HFFc6 (cell line): Measurements from ENCODE around the gene HLA-B. TPM values are rescaled to one million over a fixed set of nuclear protein-coding genes. Genes with fewer than 3 reads are reported as not detected.
A peak's percentile ranks its signal among the peaks of the same experiment; 100 is the strongest.
"Not testable (repeated sequence)": the region's sequence is repeated elsewhere in the genome, so short reads cannot be mapped to it uniquely, and the experiment has no call there.

ENCODE experiments used
- DNase-seq: peaks from one replicate; pipeline ENCODE4 v3.0.0-alpha.2; 2018
- H3K27ac Mint-ChIP-seq: 2 replicates; pipeline ENCODE4 v1.8.0; 2020; ENCODE audit warnings: mild to moderate bottlenecking, mixed read lengths
- H3K27me3 Mint-ChIP-seq: 2 replicates; pipeline ENCODE4 v1.8.0; 2021; ENCODE audit warnings: mild to moderate bottlenecking, moderate library complexity, mixed read lengths; ENCODE audit not compliant: insufficient read depth
- H3K36me3 Mint-ChIP-seq: 2 replicates; pipeline ENCODE4 v1.8.0; 2021; ENCODE audit warnings: low read depth, mixed read lengths
- H3K4me1 Mint-ChIP-seq: 2 replicates; pipeline ENCODE4 v1.8.0; 2020; ENCODE audit warnings: low read depth, mixed read lengths
- H3K4me3 Mint-ChIP-seq: 2 replicates; pipeline ENCODE4 v1.8.0; 2020; ENCODE audit warnings: mild to moderate bottlenecking, moderate library complexity, mixed read lengths
- H3K9me3 Mint-ChIP-seq: 2 replicates; pipeline ENCODE4 v1.8.0; 2020; ENCODE audit warnings: mild to moderate bottlenecking, mixed read lengths
- long read RNA-seq: library from polyadenylated mRNA; unstranded; transcript quantifications from one replicate; pipeline ENCODE4 v2.0.0, GENCODE V29; 2019
- total RNA-seq, 6 experiments: library from RNA; stranded (reverse); fragmentation: NEBNext Ultra II Directional; extraction: Animal tissue kit (Norgen Biotek cat#: 25700); gene quantifications; 2 replicates in 1 of 6; 3 replicates in 5 of 6; pipeline ENCODE4 v1.2.3, GENCODE V29; 2021
- TF ChIP-seq, protein P1 (sequence below): fragments of 200-600 bp; sonication (generic); IDR thresholded peaks from 2 replicates; pipeline ENCODE4 v1.5.0; 2021; ENCODE audit warnings: antibody characterized with exemption, mild to moderate bottlenecking

The HLA-B gene
- total RNA-seq = 100 to 1,000 TPM in 4 of 6 experiments, 10 to 100 TPM in 2; 74.1 to 178 (median 162) TPM
- long read RNA-seq, transcript HLA-B-249 (8 exons, 1,547 nt) = major isoform, 33 of 39 reads
- long read RNA-seq, partial matches to known transcripts = 2 of 39 reads
- long read RNA-seq, other reads (novel, unspliced or antisense) = 4 of 39 reads

DNA sequence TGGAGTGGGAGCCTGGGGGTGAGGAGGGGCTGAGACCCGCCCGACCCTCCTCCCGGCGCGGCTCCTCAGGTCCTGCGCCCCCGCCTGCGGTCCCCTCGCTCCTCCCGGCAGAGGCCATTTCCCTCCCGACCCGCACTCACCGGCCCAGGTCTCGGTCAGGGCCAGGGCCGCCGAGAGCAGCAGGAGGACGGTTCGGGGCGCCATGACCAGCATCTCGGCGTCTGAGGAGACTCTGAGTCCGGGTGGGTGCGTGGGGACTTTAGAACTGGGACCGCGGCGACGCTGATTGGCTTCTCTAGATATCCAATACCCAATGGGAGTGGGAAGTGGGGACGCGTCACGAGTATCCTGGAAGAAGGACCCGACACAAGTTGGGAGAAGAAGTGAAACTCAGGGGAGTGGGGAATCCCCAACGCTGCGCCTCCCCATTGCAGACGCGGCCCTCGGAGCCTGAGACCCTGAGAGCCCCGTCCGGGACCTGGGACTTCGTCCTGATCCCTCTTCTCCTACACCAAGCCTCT, at the start of gene HLA-B:
TSS of gene HLA-B (minus strand) at position 234 of the 521 bp plus-strand sequence. CDS start at position 213, 21 bp downstream.
- Mint-ChIP-seq H3K27ac (peak within 1 kb of the TSS; percentile 51; the same call in 1 of the 2 replicates), H3K36me3 (no peaks in the 10 kb centered on the region), H3K4me1 (peaks cover 6% of the 10 kb centered on the region; the same call in 1 of the 2 replicates), H3K4me3 (peak within 1 kb of the TSS; percentile 80), H3K9me3 (0 out of 2 replicates have a peak, but pooled peaks cover 4% of the 10 kb centered on the region), H3K27me3 (peaks cover 31% of the 10 kb centered on the region)
- DNase-seq = peak; percentile 23
- TF ChIP-seq, protein P1, sequence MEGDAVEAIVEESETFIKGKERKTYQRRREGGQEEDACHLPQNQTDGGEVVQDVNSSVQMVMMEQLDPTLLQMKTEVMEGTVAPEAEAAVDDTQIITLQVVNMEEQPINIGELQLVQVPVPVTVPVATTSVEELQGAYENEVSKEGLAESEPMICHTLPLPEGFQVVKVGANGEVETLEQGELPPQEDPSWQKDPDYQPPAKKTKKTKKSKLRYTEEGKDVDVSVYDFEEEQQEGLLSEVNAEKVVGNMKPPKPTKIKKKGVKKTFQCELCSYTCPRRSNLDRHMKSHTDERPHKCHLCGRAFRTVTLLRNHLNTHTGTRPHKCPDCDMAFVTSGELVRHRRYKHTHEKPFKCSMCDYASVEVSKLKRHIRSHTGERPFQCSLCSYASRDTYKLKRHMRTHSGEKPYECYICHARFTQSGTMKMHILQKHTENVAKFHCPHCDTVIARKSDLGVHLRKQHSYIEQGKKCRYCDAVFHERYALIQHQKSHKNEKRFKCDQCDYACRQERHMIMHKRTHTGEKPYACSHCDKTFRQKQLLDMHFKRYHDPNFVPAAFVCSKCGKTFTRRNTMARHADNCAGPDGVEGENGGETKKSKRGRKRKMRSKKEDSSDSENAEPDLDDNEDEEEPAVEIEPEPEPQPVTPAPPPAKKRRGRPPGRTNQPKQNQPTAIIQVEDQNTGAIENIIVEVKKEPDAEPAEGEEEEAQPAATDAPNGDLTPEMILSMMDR = no peak

DNA sequence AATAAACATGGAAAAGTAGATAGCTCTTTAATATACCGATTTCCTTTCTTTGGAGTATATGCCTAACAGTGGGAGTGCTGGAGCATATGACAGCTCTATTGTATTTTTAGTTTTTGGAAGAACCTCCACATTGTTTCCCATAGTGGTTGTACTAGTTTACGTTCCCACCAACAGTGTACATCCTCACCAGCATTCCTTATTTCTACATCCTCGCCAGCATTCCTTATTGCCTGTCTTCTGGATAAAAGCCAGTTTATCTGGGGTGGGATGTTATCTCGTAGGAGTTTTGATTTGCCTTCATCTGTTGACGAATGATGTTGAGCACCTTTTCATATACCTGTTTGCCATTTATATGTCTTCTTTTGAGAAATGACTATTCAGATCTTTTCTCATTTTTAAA, 49.0 kb upstream of the HLA-B start:
- TF ChIP-seq, protein P1 = no peak
- Mint-ChIP-seq H3K4me3 (peak overlapping the region; percentile 68; the same call in 1 of the 2 replicates), H3K27ac (no peak overlapping the region), H3K27me3 (peaks cover 2% of the 10 kb centered on the region), H3K9me3 (no peaks in the 10 kb centered on the region), H3K36me3 (peaks cover 10% of the 10 kb centered on the region; the same call in 1 of the 2 replicates), H3K4me1 (peaks cover 78% of the 10 kb centered on the region)
- DNase-seq = no peak

DNA sequence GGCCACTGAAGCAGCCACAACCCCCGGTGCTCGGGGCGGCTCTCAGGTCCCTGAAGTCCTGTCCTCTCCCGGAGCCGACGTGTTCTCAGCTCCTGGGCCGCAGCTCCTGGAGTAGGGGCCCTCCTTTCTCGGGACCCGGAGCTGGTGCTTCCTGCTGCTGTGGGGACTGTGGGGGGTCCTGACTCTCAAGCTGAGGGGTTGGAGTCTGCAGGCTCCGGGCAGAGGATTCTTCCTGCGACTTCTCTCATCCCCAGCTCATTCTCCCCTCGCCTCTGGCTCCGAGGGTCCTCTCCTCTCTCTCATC, 47.0 kb upstream of the HLA-B start:
- H3K27me3 Mint-ChIP-seq, H3K36me3 Mint-ChIP-seq, DNase-seq, H3K9me3 Mint-ChIP-seq: not testable (repeated sequence)
- H3K4me3 Mint-ChIP-seq = peak overlapping the region; percentile 89
- H3K27ac Mint-ChIP-seq = peak overlapping the region; percentile 77
- peaks cover 70% of the 10 kb centered on the region for H3K4me1 Mint-ChIP-seq

DNA sequence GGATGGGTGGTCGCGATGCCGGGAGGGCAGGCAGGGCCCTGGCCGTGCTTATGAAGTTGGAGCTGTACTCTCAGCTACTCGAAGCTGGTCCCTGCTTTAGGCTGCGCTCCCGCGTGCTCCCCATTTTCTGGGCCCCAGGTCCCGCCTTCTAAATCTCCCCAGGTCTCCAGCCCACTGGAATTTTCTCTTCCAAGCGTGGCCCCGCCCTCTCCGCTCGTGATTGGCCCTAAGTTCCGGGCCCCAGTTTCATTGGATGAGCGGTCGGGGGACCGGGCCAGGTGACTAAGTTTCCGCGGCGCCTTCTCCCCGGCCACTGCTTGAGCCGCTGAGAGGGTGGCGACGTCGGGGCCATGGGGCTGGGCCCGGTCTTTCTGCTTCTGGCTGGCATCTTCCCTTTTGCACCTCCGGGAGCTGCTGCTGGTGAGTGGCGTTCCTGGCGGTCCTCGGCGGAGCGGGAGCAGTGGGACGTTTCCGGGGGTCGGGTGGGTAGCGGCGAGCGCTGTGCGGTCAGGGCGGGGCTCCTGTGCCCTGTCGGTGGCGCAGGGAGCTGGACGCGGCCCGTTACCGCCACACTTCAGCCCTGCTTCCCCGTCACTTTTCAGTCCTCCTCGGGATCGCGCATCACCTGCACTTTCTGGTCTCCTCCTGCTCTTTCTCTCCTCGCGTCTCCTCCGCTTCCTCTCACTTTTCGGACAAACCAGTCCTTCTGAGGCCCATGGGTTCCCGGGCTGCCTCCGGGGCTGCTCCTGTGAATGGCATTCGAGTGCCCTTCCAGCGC, 46.5 kb upstream of the HLA-B start, which contains the start of gene MICA:
TSS of gene MICA (plus strand) at position 313 of the 778 bp plus-strand sequence. CDS start at position 351, 38 bp downstream.
- Mint-ChIP-seq H3K9me3 (no peaks in the 10 kb centered on the region), H3K36me3 (peaks cover 10% of the 10 kb centered on the region; the same call in 1 of the 2 replicates), H3K4me1 (peaks cover 70% of the 10 kb centered on the region), H3K27ac (peak within 1 kb of the TSS; percentile 77), H3K27me3 (peaks cover 2% of the 10 kb centered on the region), H3K4me3 (peak within 1 kb of the TSS; percentile 89)
- peak; percentile 88 for DNase-seq
- TF ChIP-seq, protein P1 = no peak; the same call in 1 of the 2 replicates

DNA sequence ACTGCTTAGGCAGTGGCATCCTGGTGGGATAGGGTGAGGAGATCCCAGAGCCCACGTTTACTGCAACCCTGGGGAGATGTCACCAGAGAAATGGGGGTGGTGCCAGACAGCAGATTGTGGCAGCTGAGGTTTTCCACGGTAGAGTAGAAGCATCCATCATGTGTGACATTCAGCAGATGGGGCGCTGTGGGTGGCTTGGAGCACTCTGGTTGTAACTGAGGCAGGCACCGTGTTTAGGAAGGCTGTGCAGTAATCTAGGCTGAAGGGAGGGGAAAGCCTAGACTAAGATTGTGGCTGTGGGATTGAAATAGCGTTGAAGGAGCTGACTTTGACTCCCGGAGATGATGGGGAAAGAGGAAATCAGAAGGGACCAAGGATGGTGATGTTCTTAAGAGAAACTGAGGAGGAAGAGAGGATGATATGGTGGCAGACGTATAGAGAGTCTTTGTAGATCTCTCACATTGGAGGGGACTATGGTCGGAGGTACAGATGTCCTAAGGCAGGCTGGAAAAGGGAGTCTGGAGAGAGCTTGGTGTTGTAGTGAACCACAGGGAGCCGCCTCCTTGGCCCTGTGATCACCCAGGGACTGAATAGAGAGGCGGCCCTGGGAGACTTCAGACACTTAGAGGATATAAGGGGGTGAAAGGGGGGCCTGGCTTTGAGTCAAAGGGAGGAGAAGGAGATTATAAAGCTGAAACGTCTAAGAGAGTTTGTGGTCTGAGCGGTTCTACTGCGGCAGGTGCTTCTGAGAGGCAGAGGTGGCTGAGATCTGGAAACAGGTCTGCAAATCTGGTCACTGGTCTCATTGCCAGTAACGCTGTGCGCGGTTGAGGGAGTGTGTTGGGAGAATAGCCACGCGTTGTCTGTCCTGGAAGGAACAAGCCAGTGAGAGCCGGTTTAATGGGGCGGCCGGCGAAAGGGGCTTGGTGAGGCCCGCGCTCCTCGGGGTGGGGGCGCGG, 45.6 kb upstream of the HLA-B start:
- no peak for DNase-seq
- H3K36me3 Mint-ChIP-seq = peaks cover 10% of the 10 kb centered on the region; the same call in 1 of the 2 replicates
- TF ChIP-seq, protein P1 = no peak
- H3K4me1 Mint-ChIP-seq = peaks cover 62% of the 10 kb centered on the region
- H3K27ac Mint-ChIP-seq = peak overlapping the region; percentile 77
- peaks cover 2% of the 10 kb centered on the region for H3K27me3 Mint-ChIP-seq
- no peaks in the 10 kb centered on the region for H3K9me3 Mint-ChIP-seq
- H3K4me3 Mint-ChIP-seq = peak overlapping the region; percentile 89
